PFSK-1 (cell line): ENCODE results near the gene EXOC6B.

Experiments used
- FOXP2 ChIP-seq: optimal IDR thresholded peaks from 2 replicates; pipeline ENCODE3; 2011; ENCODE audit warnings: borderline replicate concordance, control low read depth, inconsistent platforms; ENCODE audit not compliant: insufficient read depth; ENCODE audit errors: extremely low read length, extremely low read depth
- POLR2AphosphoS5 ChIP-seq: IDR thresholded peaks from 2 replicates; pipeline ENCODE4 v1.6.1; 2012; ENCODE audit warnings: low read depth, mild to moderate bottlenecking, control low read depth, low read length, moderate library complexity
- SIN3A ChIP-seq: IDR thresholded peaks from 2 replicates; pipeline ENCODE4 v1.6.1; 2012; ENCODE audit warnings: mild to moderate bottlenecking, low read length, moderate library complexity, borderline replicate concordance; ENCODE audit not compliant: insufficient read depth
- TAF1 ChIP-seq: IDR thresholded peaks from 2 replicates; pipeline ENCODE4 v1.6.1; 2012; ENCODE audit warnings: low read length, control low read depth, borderline replicate concordance; ENCODE audit not compliant: insufficient read depth
- TF ChIP-seq, protein P1 (sequence below), 2 experiments: IDR thresholded peaks; 2 replicates each; pipeline versions ENCODE4 v1.6.1 to v1.8.0; 2011 to 2012; ENCODE audit warnings: low read depth in 2 of 2, low read length in 2 of 2, control low read depth in 1 of 2, inconsistent platforms in 1 of 2, mild to moderate bottlenecking in 1 of 2, moderate library complexity in 1 of 2; ENCODE audit not compliant: insufficient read depth in 1 of 2

GRCh38 chr2:72133721-72134407, 692.0 kb downstream of the EXOC6B start:
- TF ChIP-seq TAF1 (no peak), POLR2AphosphoS5 (no peak), SIN3A (no peak), FOXP2 (no peak)
- TF ChIP-seq, protein P1, sequence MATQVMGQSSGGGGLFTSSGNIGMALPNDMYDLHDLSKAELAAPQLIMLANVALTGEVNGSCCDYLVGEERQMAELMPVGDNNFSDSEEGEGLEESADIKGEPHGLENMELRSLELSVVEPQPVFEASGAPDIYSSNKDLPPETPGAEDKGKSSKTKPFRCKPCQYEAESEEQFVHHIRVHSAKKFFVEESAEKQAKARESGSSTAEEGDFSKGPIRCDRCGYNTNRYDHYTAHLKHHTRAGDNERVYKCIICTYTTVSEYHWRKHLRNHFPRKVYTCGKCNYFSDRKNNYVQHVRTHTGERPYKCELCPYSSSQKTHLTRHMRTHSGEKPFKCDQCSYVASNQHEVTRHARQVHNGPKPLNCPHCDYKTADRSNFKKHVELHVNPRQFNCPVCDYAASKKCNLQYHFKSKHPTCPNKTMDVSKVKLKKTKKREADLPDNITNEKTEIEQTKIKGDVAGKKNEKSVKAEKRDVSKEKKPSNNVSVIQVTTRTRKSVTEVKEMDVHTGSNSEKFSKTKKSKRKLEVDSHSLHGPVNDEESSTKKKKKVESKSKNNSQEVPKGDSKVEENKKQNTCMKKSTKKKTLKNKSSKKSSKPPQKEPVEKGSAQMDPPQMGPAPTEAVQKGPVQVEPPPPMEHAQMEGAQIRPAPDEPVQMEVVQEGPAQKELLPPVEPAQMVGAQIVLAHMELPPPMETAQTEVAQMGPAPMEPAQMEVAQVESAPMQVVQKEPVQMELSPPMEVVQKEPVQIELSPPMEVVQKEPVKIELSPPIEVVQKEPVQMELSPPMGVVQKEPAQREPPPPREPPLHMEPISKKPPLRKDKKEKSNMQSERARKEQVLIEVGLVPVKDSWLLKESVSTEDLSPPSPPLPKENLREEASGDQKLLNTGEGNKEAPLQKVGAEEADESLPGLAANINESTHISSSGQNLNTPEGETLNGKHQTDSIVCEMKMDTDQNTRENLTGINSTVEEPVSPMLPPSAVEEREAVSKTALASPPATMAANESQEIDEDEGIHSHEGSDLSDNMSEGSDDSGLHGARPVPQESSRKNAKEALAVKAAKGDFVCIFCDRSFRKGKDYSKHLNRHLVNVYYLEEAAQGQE (IDR thresholded peaks at IDR 0.05; ENCODE audit: insufficient read depth in 1 of 2, low read depth in 2 of 2, low read length in 2 of 2), result no peak
